GM12874 (cell line): ENCODE measurements around the gene DDRGK1.

Source experiments
- CTCF ChIP-seq: IDR thresholded peaks from 2 replicates; pipeline ENCODE4 v1.5.1; 2011; ENCODE audit warnings: low read depth, mild to moderate bottlenecking, control low read depth, low read length, moderate library complexity; ENCODE audit not compliant: insufficient read depth

The DDRGK1 gene

GRCh38 chr20:3193806-3194616, 10.5 kb downstream of the DDRGK1 start:
- TF ChIP-seq CTCF, result no peak

DNA sequence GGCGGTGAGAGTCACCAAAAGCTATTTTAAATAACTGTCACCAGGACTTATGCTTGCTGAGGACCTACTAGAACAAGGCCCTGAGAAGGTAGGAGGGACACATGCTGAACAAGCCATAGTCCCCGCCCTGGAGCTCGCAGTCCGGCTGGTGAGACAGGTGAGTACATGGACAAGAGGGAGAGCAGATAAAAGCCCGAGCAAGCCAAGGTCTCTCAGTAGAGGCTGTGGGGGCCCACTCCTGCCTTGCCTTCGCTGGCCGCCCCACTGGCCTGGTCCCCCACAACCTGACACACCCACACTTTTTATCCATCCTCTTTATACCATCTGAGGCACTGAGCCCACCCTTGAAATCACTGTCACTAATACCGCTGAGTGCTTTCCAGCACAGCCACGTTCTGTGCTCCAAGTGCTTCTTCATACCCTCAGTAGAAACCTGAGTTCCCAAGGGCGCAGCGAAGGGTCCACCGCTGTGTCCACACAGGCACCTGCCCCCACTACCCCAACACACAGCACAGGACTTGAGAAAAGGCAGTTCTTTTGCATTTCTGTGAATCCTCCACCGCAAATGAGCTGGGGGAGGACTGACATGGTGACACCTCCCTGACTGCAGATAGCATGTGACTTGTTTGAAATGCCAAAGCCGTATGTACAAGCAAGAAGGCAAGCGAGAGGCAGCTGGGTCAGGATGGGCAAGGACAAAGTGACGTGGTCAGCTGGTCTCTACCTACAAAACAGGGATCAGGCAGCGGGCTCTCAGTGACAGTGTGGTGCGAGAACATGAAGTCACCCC, 12.1 kb downstream of the DDRGK1 start:
- no peak for TF ChIP-seq CTCF

DNA sequence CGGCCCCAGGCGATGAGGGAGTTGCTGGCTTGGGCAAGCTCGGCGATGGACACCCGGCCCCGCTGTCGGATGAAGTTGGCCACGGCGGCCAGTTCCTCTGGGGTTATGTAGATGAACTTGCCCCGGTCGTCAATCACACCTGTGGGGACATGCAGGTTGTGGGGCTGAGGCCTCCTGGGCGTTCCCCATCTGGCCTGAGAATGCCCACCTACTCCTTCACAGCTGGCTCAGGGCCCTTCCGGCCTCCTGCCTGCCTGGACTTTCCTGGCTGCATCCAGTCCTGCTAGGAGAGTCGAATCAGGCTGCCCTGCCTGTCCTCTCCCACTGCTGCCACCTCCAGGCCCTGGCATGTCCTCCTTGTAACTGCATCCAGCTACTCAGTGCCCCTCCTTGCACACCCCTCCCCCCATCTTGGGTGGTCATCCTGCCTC, 13.8 kb downstream of the DDRGK1 start:
- TF ChIP-seq CTCF, result no peak

DNA sequence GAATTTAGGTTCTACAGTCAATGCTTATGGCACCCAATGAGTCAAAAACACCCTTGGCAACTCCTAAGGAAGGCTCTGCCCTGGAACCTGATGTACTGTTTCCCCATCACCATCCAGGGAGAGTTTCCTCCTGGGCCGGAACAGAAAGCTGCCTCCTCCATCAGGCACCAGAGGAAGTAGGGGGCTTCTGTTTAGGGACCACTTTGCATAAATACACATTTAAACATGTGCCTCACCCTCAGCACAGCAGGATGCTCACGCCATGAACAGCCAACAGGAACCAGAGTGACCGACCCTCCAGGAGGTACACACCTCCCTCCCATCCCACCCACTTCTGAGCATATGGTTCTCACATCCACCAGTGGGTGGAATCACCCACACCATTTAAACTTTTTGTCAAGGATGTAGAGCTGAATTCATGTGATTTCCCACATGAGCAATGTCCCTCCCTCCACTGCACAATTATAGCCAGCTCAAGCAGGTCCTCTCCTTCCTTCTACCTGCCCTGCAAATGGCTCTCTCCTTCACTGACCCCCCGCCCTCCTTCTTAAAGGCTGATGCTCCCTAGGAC, 14.8 kb downstream of the DDRGK1 start:
- TF ChIP-seq CTCF, result no peak

DNA sequence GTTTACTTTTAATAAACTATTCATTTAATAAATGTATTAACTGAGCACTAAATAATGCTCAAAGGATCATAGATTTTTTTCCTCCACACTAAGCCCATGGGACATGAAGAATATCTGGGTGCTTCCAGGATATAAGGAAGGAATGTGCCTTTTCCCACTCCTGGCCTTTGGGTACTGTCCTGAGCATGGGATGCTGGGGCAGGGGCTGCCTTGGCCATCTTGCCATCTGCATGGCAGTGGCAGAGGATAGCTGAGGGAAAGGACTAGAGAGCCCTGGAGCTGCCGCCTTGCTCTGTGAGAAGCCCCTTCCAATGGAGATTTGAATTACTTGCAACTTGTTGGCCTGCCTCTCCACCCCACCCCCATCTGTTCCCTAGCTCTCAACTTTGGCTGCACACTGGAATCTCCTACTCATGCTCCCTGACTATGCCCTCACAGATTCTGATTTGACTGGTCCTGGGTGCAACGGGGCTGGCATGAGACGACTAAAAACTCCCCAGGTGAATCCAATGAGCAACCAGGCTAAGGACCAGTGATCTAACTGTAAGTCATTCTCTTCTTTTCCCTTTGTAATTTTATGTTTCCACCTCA, 15.6 kb downstream of the DDRGK1 start:
- TF ChIP-seq CTCF, result no peak

GRCh38 chr20:3183896-3184612, 20.4 kb downstream of the DDRGK1 start:
- TF ChIP-seq CTCF, result no peak

GRCh38 chr20:3181270-3181669, 23.2 kb downstream of the DDRGK1 start:
- no peak for TF ChIP-seq CTCF
